Right hindlimb (tissue), 1 donor: ENCODE results near the gene LIPC.

ENCODE experiments used
- DNase-seq: peaks from one replicate; pipeline ENCODE4 v3.0.0-alpha.2; 2018

The LIPC gene

DNA sequence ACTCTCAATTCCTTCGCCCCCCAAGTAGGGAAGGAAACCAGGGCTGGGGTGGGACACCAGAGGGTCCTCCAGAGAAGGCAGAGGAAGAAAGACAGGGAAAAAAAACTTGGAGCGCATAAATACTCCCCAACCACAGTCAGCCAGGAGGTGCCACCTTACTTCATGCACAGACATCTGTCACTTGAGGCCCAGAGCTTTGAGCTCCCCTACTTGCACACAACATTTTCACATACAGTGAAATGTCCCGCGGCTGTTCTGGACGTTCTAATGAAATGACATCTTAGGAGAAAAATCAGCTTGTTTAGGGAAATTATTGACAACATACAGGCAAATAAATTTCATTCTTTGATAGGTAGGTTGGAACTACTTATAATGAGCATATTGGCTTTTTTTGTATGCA is 113.0 kb downstream of the LIPC start:
- DNase-seq, result no peak

DNA sequence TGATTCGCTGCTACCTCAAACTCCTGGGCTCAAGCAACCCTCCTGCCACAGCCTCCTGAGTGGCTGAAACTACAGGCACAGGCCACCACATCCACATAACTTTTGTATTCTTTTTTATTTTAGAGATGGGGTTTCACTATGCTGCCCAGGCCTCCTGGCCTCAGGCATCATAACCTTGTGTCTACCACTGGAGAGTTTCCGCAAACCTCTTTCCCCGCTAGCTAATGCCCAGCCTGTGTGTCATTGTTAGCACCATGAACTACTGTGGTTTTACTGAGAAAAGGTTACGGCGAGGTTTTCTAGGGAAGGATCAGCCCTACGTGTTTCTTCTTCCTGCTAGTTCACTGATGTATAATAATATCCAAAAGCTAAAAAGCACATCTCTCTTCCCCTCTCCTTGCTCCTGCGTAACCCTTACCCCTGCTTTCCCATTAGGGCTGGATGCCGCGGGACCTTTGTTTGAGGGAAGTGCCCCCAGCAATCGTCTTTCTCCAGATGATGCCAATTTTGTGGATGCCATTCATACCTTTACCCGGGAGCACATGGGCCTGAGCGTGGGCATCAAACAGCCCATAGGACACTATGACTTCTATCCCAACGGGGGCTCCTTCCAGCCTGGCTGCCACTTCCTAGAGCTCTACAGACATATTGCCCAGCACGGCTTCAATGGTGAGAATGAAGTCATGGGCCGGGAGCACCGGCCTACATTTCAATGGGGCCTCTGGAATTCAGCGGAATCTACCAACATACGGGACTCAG is 113.7 kb downstream of the LIPC start:
- no peak for DNase-seq

- DNase-seq, result no peak
These were observed 114.3 kb downstream of the LIPC start for GRCh38 chr15:58546066-58546591.

GRCh38 chr15:58546635-58547627 is 115.1 kb downstream of the LIPC start:
- no peak for DNase-seq

- DNase-seq, result no peak
These were observed 116.0 kb downstream of the LIPC start for GRCh38 chr15:58547628-58548307.

DNA sequence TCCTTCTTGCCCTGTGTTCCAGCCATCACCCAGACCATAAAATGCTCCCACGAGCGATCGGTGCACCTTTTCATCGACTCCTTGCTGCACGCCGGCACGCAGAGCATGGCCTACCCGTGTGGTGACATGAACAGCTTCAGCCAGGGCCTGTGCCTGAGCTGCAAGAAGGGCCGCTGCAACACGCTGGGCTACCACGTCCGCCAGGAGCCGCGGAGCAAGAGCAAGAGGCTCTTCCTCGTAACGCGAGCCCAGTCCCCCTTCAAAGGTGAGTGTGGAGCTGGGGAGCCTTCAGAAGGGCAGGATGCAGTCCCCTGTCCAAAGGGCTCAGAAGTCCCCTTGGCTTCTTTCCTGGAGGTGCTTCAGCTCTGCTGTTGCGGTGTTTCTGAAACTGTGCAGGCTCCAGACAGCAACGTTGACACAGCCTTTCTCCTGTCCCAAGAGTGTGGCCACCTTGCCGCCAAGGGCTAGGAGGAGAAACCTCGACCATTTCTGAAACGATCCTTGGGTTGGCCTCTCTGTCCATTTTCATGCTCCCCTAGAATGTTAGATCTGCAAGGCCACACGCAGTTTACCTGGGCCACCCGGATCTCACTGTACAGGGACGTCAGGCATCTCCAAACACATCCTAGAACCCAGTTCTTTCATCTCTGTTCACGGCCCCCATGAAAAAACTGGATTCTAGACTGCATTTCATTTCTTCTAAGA is 116.7 kb downstream of the LIPC start:
- no peak for DNase-seq

- peak; percentile 52 for DNase-seq
These were observed 117.4 kb downstream of the LIPC start for GRCh38 chr15:58549013-58549784.

DNA sequence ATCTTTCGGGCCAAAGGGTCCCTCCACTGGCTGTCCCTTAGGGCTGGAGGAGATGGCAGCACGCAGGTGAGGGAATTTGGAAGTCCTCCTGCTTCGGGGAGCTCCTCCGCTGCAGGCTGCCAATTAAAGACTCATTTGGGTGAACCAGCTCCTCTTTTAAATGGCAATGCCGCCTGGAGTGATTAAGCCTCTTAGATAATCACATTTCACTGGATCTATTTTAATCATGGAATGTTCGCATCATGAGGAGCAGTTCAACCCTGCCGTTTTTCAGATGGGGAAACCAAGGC is 117.9 kb downstream of the LIPC start:
- DNase-seq, result no peak

DNA sequence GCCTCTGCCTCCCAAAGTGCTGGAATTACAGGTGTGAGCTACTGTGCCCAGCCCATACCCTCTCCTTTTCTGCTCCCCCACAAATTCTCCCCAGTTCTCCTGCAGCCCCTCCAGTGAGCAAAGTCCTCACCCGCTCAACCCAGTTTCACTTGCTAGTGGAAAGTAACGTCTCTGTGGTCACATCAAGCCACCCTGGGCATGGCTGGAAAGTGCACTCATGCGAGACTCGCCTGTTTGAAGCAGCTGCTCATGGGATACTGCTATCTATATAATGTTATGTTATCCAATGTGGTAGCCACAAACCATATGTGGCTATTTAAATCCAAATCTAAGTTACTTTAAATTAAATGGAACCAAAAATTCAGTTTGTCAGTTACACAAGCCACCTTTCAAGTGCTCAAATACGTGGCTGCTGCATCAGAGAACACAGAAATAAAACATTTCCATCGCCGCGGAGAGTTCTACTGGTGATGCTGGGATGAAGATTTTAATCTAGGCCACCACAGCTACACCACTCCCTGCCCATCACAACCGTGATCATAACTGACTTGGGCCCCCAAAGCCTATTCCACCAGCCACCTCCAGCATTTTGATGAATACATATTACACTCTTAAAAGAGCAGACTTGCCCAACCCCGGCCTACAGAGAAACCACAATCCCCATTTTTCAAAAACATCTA is 119.4 kb downstream of the LIPC start:
- no peak for DNase-seq

GRCh38 chr15:58551764-58552504 is 120.1 kb downstream of the LIPC start:
- peak; percentile 61 for DNase-seq

DNA sequence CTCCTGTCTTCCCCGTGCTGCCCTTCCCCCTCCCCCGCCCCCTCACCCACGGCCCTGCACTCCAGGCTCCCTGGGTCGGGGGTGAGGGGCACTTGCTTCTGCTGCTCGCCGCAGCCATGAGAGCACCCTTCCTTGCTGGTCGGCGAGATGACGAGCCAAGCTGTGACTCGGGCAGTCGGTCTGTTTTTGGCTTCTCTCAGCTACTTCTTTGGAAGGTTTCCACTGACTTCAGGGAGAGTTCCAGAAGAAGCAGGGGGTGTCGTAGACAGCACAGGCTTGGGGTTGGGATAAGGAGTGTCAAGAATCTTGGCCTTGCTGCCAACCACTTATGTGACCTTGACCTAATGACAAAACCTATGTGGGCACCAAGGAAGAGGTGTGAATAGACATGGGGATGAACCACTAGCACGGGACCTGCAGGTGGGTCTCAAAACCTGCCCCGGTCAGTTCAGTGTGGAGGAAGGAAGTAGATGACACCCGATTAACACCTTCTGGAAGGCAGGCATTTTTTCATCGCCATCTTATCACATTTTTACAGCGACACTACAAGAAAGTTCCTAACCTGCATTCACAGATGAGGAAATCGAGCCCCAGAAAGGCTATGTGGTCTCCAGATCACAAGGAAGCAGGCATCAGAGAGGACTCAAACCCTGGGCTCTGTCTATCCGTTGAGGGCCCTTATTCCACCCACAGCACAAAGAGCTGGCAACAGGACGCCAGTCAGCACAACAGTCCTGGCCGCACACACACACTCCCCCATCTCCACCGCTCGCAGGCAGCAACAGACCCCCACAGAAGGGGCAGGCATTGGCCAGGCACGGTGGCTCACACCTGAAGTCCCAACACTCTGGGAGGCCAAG is 120.9 kb downstream of the LIPC start:
- DNase-seq, result no peak

- DNase-seq, result no peak
These were observed 121.7 kb downstream of the LIPC start for GRCh38 chr15:58553365-58553918.

- DNase-seq, result no peak
These were observed 123.0 kb downstream of the LIPC start for GRCh38 chr15:58554758-58555157.

DNA sequence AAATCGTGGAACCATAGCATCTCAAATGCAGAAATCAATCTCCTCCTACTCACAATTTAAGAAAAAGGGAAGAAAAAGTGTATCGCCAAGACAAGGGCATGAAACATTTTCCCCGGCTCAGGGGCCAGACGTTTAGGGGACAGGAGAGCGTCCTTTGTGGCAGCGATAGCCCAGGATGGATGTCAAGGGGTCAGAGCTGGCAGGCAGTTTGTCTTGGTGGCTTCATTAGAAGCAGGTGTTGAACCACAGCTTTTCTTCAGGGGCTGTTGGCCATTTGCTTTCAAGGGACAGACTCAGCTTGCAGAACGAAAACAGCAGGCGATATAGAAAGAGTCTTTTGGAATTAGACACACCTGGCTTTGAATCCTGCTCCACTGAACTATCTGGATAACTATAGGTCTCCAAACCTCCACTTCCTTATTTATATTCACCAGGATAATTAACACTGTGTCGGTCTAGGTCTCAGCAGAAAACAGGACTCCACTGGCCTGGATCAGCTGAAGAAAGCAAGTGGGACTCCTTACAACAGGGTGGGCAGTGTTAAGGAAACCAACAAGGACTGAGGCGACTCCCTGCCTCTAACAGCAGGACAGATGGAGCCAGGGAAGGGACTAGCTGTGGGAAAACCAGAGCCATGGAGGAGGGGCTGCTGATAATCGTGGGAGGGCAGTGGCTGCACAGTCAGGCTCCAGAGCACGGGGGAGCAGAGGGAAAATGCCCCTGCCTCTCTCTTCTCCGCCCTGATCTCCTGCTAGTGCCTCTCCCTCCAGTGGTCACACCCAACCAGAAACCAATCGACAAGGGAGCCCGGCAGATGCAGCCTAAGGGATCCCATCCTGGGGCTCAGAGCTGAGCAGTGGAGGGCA is 123.6 kb downstream of the LIPC start:
- DNase-seq, result no peak

GRCh38 chr15:58556028-58556361 is 124.2 kb downstream of the LIPC start:
- DNase-seq, result no peak

DNA sequence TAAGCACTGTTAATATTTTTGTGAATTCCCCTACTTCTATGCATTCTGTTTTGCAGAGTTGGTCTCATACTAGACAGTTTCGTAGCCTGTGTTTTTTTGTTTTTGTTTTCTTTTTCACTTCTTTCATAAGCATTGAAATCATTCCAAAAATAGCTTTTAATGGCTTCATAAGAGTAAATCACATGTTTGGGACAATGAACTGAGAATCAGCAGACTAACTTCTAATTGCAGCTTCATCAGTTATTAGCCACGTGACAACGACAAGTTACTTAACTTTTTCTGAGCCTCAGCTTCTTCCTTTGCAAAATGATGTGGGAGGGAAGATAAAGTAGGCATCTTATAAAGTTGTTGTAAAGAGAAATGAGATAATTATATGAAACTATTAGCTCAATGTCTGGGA is 124.8 kb downstream of the LIPC start:
- DNase-seq, result no peak

GRCh38 chr15:58558777-58559176 is 127.0 kb downstream of the LIPC start:
- no peak for DNase-seq

- no peak for DNase-seq
These were observed 128.3 kb downstream of the LIPC start for GRCh38 chr15:58559904-58560588.
